PC-3 (cell line): Measurements from ENCODE around the gene BMPR1A. TPM values are rescaled to one million over a fixed set of nuclear protein-coding genes. Genes with fewer than 3 reads are reported as not detected.

Experiments used
- ATAC-seq: fragments of 200-7000 bp; cut with Tn5 transposase; 2 replicates; pipeline ENCODE4 v1.9.1; 2020; ENCODE audit warnings: mild to moderate bottlenecking, moderate library complexity
- BruUV-seq: library from RNA; stranded (reverse); fragments of 400-500 nt; replicated peaks from 2 replicates; lab custom pipeline; 2021; lab: Mats Ljungman, UMichigan
- CTCF ChIA-PET: fragments of 300-600 bp; sonication (Branson Sonifier 250); formaldehyde crosslinking; loops from one replicate; lab custom pipeline; 2022; ENCODE audit warnings: antibody characterized with exemption; lab: Charles Lee
- POLR2A ChIA-PET: fragments of 300-600 bp; sonication (Branson Sonifier 250); formaldehyde crosslinking; loops from one replicate; lab custom pipeline; 2022; ENCODE audit warnings: antibody characterized with exemption; ENCODE audit not compliant: unreplicated experiment; lab: Charles Lee
- DNase-seq: peaks from one replicate; pipeline ENCODE4 v3.0.0-alpha.2; 2015
- H2AFZ ChIP-seq: fragments of 300-600 bp; sonication (generic); 2 replicates; pipeline ENCODE4 v1.6.0; 2016; ENCODE audit warnings: antibody characterized with exemption, low read length
- H3F3A ChIP-seq: fragments of 300-600 bp; sonication (generic); one replicate; pipeline ENCODE4 v1.6.0; 2017; ENCODE audit warnings: antibody characterized with exemption, low read length, control low read depth, mild to moderate bottlenecking; ENCODE audit not compliant: unreplicated experiment
- H3K27ac ChIP-seq: fragments of 300-600 bp; sonication (generic); 2 replicates; pipeline ENCODE4 v1.5.1; 2016; ENCODE audit warnings: mild to moderate bottlenecking, low read length
- H3K27me3 ChIP-seq: fragments of 300-600 bp; sonication (generic); 2 replicates; pipeline ENCODE4 v1.6.1; 2016; ENCODE audit warnings: low read length, mixed read lengths
- H3K36me3 ChIP-seq: fragments of 300-600 bp; sonication (generic); 2 replicates; pipeline ENCODE4 v1.6.1; 2016; ENCODE audit warnings: low read depth, mixed run types, low read length, mixed read lengths
- H3K4me1 ChIP-seq: fragments of 300-600 bp; sonication (generic); 2 replicates; pipeline ENCODE4 v1.5.1; 2016; ENCODE audit warnings: low read length; ENCODE audit not compliant: insufficient read depth
- H3K4me2 ChIP-seq: fragments of 300-600 bp; sonication (generic); 2 replicates; pipeline ENCODE4 v1.6.0; 2016; ENCODE audit warnings: low read length
- H3K4me3 ChIP-seq: fragments of 300-600 bp; sonication (generic); 2 replicates; pipeline ENCODE4 v1.5.1; 2016; ENCODE audit warnings: mild to moderate bottlenecking, low read length, mixed read lengths
- H3K79me2 ChIP-seq: fragments of 300-600 bp; sonication (generic); 2 replicates; pipeline ENCODE4 v1.6.1; 2017; ENCODE audit warnings: low read length, mixed read lengths
- H3K9ac ChIP-seq: fragments of 300-600 bp; sonication (generic); 2 replicates; pipeline ENCODE4 v1.6.0; 2016; ENCODE audit warnings: mild to moderate bottlenecking, low read length
- H3K9me2 ChIP-seq: fragments of 300-600 bp; sonication (generic); replicated peaks from 2 replicates; pipeline ENCODE4 v1.6.1; 2016; ENCODE audit warnings: mixed run types, low read length, mixed read lengths
- H3K9me3 ChIP-seq: fragments of 300-600 bp; sonication (generic); 2 replicates; pipeline ENCODE4 v1.6.1; 2016; ENCODE audit warnings: low read length, mixed read lengths
- H4K20me1 ChIP-seq: fragments of 300-600 bp; sonication (generic); 2 replicates; pipeline ENCODE4 v1.6.1; 2016; ENCODE audit warnings: low read length, mixed read lengths
- EZH2 ChIP-seq: fragments of 300-600 bp; sonication (generic); IDR thresholded peaks from one replicate; pipeline ENCODE4 v1.6.1; 2017; ENCODE audit warnings: antibody characterized with exemption, mild to moderate bottlenecking, low read length; ENCODE audit not compliant: unreplicated experiment
- EZH2phosphoT487 ChIP-seq: fragments of 300-600 bp; sonication (generic); IDR thresholded peaks from 2 replicates; pipeline ENCODE4 v1.6.1; 2018; ENCODE audit warnings: mild to moderate bottlenecking, antibody characterized with exemption, low read length, borderline replicate concordance
- intact Hi-C: fragments of 100-400 bp; cut with micrococcal nuclease; formaldehyde crosslinking; loops from 2 replicates; pipeline ENCODE4 v1.9.0; 2023
- total RNA-seq: library from RNA; depleted of rRNA; stranded (reverse); fragments of >200 nt; gene quantifications from 2 replicates; pipeline ENCODE4 v1.2.3, GENCODE V29; 2014
- TF ChIP-seq, protein P1 (sequence below): fragments of 300-600 bp; sonication (generic); conservative IDR thresholded peaks from 2 replicates; pipeline ENCODE4 v1.5.1; 2017; ENCODE audit warnings: antibody characterized with exemption, low read depth, mild to moderate bottlenecking, low read length

The BMPR1A gene
- total RNA-seq, 1 experiment from 2014 or later = 14.5 TPM

- Histone ChIP-seq H4K20me1 (no peaks in the 10 kb centered on the region), H3K27ac (no peak overlapping the region), H3K9me2 (no peaks in the 10 kb centered on the region), H3K9me3 (no peaks in the 10 kb centered on the region), H2AFZ (no peak overlapping the region), H3K4me1 (no peaks in the 10 kb centered on the region), H3K36me3 (no peaks in the 10 kb centered on the region), H3K27me3 (no peaks in the 10 kb centered on the region), H3K4me3 (no peak overlapping the region), H3K4me2 (no peak overlapping the region), H3K79me2 (no peaks in the 10 kb centered on the region), H3K9ac (no peak overlapping the region), H3F3A (no peaks in the 10 kb centered on the region)
- intact Hi-C loops = no loop called here
- ATAC-seq = no peak
- BruUV-seq = no TSS peak
- ChIA-PET POLR2A (no interaction called here), CTCF (interaction anchor here (0.6 kb wide), 1 partner anchor 21 kb away, joined by 3 read pairs; no protein-coding TSS in a partner anchor)
- DNase-seq = no peak
- TF ChIP-seq EZH2 (no peak), EZH2phosphoT487 (no peak)
- TF ChIP-seq, protein P1, sequence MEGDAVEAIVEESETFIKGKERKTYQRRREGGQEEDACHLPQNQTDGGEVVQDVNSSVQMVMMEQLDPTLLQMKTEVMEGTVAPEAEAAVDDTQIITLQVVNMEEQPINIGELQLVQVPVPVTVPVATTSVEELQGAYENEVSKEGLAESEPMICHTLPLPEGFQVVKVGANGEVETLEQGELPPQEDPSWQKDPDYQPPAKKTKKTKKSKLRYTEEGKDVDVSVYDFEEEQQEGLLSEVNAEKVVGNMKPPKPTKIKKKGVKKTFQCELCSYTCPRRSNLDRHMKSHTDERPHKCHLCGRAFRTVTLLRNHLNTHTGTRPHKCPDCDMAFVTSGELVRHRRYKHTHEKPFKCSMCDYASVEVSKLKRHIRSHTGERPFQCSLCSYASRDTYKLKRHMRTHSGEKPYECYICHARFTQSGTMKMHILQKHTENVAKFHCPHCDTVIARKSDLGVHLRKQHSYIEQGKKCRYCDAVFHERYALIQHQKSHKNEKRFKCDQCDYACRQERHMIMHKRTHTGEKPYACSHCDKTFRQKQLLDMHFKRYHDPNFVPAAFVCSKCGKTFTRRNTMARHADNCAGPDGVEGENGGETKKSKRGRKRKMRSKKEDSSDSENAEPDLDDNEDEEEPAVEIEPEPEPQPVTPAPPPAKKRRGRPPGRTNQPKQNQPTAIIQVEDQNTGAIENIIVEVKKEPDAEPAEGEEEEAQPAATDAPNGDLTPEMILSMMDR = no peak
These were observed 186.3 kb downstream of the BMPR1A start for GRCh38 chr10:86942441-86943315.

- DNase-seq (no peak), ATAC-seq (no peak)
- POLR2A ChIA-PET = no interaction called here
- Histone ChIP-seq H2AFZ (no peak overlapping the region), H3K36me3 (no peaks in the 10 kb centered on the region), H3K9me3 (no peaks in the 10 kb centered on the region), H3F3A (no peaks in the 10 kb centered on the region), H3K9ac (no peak overlapping the region), H4K20me1 (no peaks in the 10 kb centered on the region), H3K27ac (no peak overlapping the region), H3K4me1 (no peaks in the 10 kb centered on the region), H3K27me3 (no peaks in the 10 kb centered on the region), H3K4me2 (no peak overlapping the region), H3K9me2 (no peaks in the 10 kb centered on the region), H3K79me2 (no peaks in the 10 kb centered on the region), H3K4me3 (no peak overlapping the region)
- no TSS peak for BruUV-seq
- TF ChIP-seq, protein P1 = no peak
- TF ChIP-seq EZH2 = no peak
- no peak for TF ChIP-seq EZH2phosphoT487
- CTCF ChIA-PET = interaction anchor here (0.6 kb wide), 1 partner anchor 20 kb away, joined by 3 read pairs; no protein-coding TSS in a partner anchor
- intact Hi-C loops = no loop called here
These were observed 187.1 kb downstream of the BMPR1A start for GRCh38 chr10:86943316-86944030.
